ENCODE data around the gene SDF4.

- no peak for TF ChIP-seq POLR2A (IDR thresholded peaks at IDR 0.05)
- no peak for TF ChIP-seq CTCF (IDR thresholded peaks at IDR 0.05)
- peak in 1 of 3 donors; percentile 17 for TF ChIP-seq POLR2AphosphoS5 (IDR thresholded peaks at IDR 0.05)
These were observed 30.7 kb downstream of the SDF4 start for GRCh38 chr1:1200876-1201810.
